PFSK-1 (cell line): Measurements from ENCODE around the gene RAD21L1.

Source experiments
- FOXP2 ChIP-seq: optimal IDR thresholded peaks from 2 replicates; pipeline ENCODE3; 2011; ENCODE audit warnings: borderline replicate concordance, control low read depth, inconsistent platforms; ENCODE audit not compliant: insufficient read depth; ENCODE audit errors: extremely low read length, extremely low read depth
- POLR2AphosphoS5 ChIP-seq: IDR thresholded peaks from 2 replicates; pipeline ENCODE4 v1.6.1; 2012; ENCODE audit warnings: low read depth, mild to moderate bottlenecking, control low read depth, low read length, moderate library complexity
- SIN3A ChIP-seq: IDR thresholded peaks from 2 replicates; pipeline ENCODE4 v1.6.1; 2012; ENCODE audit warnings: mild to moderate bottlenecking, low read length, moderate library complexity, borderline replicate concordance; ENCODE audit not compliant: insufficient read depth
- TAF1 ChIP-seq: IDR thresholded peaks from 2 replicates; pipeline ENCODE4 v1.6.1; 2012; ENCODE audit warnings: low read length, control low read depth, borderline replicate concordance; ENCODE audit not compliant: insufficient read depth
- TF ChIP-seq, protein P1 (sequence below), 2 experiments: IDR thresholded peaks; 2 replicates each; pipeline versions ENCODE4 v1.6.1 to v1.8.0; 2011 to 2012; ENCODE audit warnings: low read depth in 2 of 2, low read length in 2 of 2, control low read depth in 1 of 2, inconsistent platforms in 1 of 2, mild to moderate bottlenecking in 1 of 2, moderate library complexity in 1 of 2; ENCODE audit not compliant: insufficient read depth in 1 of 2

Gene RAD21L1

GRCh38 chr20:1274485-1275311, 48.9 kb downstream of the RAD21L1 start:
- no peak for TF ChIP-seq FOXP2
- TF ChIP-seq SIN3A = no peak
- no peak for TF ChIP-seq POLR2AphosphoS5
- no peak for TF ChIP-seq TAF1
- TF ChIP-seq, protein P1, sequence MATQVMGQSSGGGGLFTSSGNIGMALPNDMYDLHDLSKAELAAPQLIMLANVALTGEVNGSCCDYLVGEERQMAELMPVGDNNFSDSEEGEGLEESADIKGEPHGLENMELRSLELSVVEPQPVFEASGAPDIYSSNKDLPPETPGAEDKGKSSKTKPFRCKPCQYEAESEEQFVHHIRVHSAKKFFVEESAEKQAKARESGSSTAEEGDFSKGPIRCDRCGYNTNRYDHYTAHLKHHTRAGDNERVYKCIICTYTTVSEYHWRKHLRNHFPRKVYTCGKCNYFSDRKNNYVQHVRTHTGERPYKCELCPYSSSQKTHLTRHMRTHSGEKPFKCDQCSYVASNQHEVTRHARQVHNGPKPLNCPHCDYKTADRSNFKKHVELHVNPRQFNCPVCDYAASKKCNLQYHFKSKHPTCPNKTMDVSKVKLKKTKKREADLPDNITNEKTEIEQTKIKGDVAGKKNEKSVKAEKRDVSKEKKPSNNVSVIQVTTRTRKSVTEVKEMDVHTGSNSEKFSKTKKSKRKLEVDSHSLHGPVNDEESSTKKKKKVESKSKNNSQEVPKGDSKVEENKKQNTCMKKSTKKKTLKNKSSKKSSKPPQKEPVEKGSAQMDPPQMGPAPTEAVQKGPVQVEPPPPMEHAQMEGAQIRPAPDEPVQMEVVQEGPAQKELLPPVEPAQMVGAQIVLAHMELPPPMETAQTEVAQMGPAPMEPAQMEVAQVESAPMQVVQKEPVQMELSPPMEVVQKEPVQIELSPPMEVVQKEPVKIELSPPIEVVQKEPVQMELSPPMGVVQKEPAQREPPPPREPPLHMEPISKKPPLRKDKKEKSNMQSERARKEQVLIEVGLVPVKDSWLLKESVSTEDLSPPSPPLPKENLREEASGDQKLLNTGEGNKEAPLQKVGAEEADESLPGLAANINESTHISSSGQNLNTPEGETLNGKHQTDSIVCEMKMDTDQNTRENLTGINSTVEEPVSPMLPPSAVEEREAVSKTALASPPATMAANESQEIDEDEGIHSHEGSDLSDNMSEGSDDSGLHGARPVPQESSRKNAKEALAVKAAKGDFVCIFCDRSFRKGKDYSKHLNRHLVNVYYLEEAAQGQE (IDR thresholded peaks at IDR 0.05; ENCODE audit: insufficient read depth in 1 of 2, low read depth in 2 of 2, low read length in 2 of 2) = no peak

- no peak for TF ChIP-seq SIN3A
- TF ChIP-seq, protein P1 (IDR thresholded peaks at IDR 0.05; ENCODE audit: insufficient read depth in 1 of 2, low read depth in 2 of 2, low read length in 2 of 2) = no peak
- no peak for TF ChIP-seq FOXP2
- TF ChIP-seq TAF1 = no peak
- TF ChIP-seq POLR2AphosphoS5 = no peak
Measured at GRCh38 chr20:1275919-1276318, 50.1 kb downstream of the RAD21L1 start.

DNA sequence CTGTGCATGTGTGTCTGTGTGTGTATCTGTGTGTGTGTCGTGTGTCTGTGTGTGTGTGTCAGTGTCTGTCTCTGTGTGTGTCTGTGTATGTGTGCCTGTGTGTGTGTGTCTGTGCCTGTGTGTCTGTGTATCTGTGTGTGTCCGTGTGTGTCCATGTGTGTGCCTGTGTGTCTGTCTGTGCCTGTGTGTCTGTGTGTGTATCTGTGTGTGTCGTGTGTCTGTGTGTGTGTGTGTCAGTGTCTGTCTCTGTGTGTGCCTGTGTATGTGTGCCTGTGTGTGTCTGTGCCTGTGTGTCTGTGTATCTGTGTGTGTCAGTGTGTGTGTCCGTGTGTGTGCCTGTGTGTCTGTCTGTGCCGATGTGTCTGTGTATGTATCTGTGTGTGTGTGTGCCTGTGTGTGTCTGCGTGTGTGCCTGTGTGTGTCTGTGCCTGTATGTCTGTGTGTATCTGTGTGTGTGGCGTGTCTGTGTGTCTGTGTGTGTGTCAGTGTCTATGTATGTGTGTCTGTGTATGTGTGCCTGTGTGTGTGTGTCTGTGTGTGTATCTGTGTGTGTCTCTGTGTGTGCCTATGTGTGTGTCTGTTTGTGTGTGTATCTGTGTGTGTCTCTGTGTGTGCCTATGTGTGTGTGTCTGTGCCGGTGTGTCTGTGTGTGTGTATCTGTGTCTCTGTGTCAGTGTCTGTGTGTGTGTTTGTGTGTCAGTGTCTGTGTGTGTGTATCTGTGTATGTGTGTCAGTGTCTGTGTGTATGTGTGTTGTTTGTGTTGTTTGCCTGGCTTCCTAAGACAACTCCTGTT, 51.9 kb downstream of the RAD21L1 start:
- no peak for TF ChIP-seq SIN3A
- TF ChIP-seq, protein P1 (IDR thresholded peaks at IDR 0.05; ENCODE audit: insufficient read depth in 1 of 2, low read depth in 2 of 2, low read length in 2 of 2) = no peak
- no peak for TF ChIP-seq POLR2AphosphoS5
- TF ChIP-seq TAF1 = no peak
- no peak for TF ChIP-seq FOXP2

GRCh38 chr20:1278993-1279392, 53.1 kb downstream of the RAD21L1 start:
- TF ChIP-seq, protein P1 (IDR thresholded peaks at IDR 0.05; ENCODE audit: insufficient read depth in 1 of 2, low read depth in 2 of 2, low read length in 2 of 2) = no peak
- no peak for TF ChIP-seq FOXP2
